Naive thymus-derived CD4-positive, alpha-beta T cell (primary cell): ENCODE results near the gene B4GALNT3. TPM values are rescaled to one million over a fixed set of nuclear protein-coding genes. Genes with fewer than 3 reads are reported as not detected.
A peak's percentile ranks its signal among the peaks of the same experiment; 100 is the strongest.

Experiments used
- ATAC-seq: fragments of 150-1000 bp; cut with Tn5 transposase; 2 replicates; pipeline ENCODE4 v1.10.0; 2021; ENCODE audit warnings: mild to moderate bottlenecking, moderate library complexity
- CTCF ChIA-PET: fragments of 350-600 bp; sonication (Branson Sonifier 250); formaldehyde crosslinking; loops from one replicate; lab custom pipeline; 2021; ENCODE audit warnings: antibody characterized with exemption; lab: Charles Lee
- POLR2A ChIA-PET: fragments of 350-600 bp; sonication (Branson Sonifier 250); formaldehyde crosslinking; loops from one replicate; lab custom pipeline; 2021; ENCODE audit warnings: antibody characterized with exemption, inconsistent platforms; lab: Charles Lee
- DNase-seq, 9 donors: peaks; one replicate each; pipeline versions ENCODE4 v3.0.0 to v3.0.0-alpha.2; 2020 to 2022; ENCODE audit warnings: mixed read lengths in 1 of 9
- H3K27ac ChIP-seq: one replicate; pipeline ENCODE4 v1.7.0; 2013; ENCODE audit warnings: mild to moderate bottlenecking, low read depth, low read length, moderate library complexity
- H3K27me3 ChIP-seq, 2 donors: one replicate each; pipeline ENCODE4 v1.7.0; 2013; ENCODE audit warnings: low read length in 2 of 2, mild to moderate bottlenecking in 2 of 2, moderate library complexity in 2 of 2; ENCODE audit not compliant: control insufficient read depth in 2 of 2, insufficient read depth in 2 of 2
- H3K36me3 ChIP-seq, 3 experiments: 1 replicate in 2 of 3; 2 replicates in 1 of 3; pipeline ENCODE4 v1.7.0; 2013; ENCODE audit warnings: low read length in 3 of 3, mild to moderate bottlenecking in 3 of 3, moderate library complexity in 1 of 3; ENCODE audit not compliant: insufficient read depth in 3 of 3, control insufficient read depth in 2 of 3
- H3K4me1 ChIP-seq, 2 donors: one replicate each; pipeline ENCODE4 v1.7.0; 2013; ENCODE audit warnings: low read length in 2 of 2, mild to moderate bottlenecking in 2 of 2, moderate library complexity in 1 of 2; ENCODE audit not compliant: control insufficient read depth in 2 of 2, insufficient read depth in 2 of 2
- H3K4me3 ChIP-seq: 2 replicates; pipeline ENCODE4 v1.7.0; 2013; ENCODE audit warnings: mild to moderate bottlenecking, low read length
- H3K9me3 ChIP-seq, 3 experiments: 1 replicate in 2 of 3; 2 replicates in 1 of 3; pipeline ENCODE4 v1.7.0; 2013; ENCODE audit warnings: low read length in 3 of 3; ENCODE audit not compliant: control insufficient read depth in 2 of 3
- H3K27ac Mint-ChIP-seq, 9 donors: one replicate each; pipeline ENCODE4 v1.8.0; 2020 to 2022; ENCODE audit warnings: mixed read lengths in 9 of 9, mild to moderate bottlenecking in 8 of 9, moderate library complexity in 5 of 9, inconsistent platforms in 2 of 9
- H3K27me3 Mint-ChIP-seq, 5 donors: one replicate each; pipeline ENCODE4 v1.8.0; 2021 to 2022; ENCODE audit warnings: mixed read lengths in 5 of 5, mild to moderate bottlenecking in 1 of 5
- H3K36me3 Mint-ChIP-seq, 5 donors: one replicate each; pipeline ENCODE4 v1.8.0; 2020 to 2022; ENCODE audit warnings: mixed read lengths in 5 of 5, mild to moderate bottlenecking in 3 of 5, inconsistent platforms in 1 of 5
- H3K4me1 Mint-ChIP-seq, 7 donors: one replicate each; pipeline ENCODE4 v1.8.0; 2020 to 2022; ENCODE audit warnings: mixed read lengths in 7 of 7, mild to moderate bottlenecking in 3 of 7, inconsistent platforms in 1 of 7
- H3K4me3 Mint-ChIP-seq, 10 donors: one replicate each; pipeline ENCODE4 v1.8.0; 2020 to 2022; ENCODE audit warnings: mild to moderate bottlenecking in 10 of 10, mixed read lengths in 10 of 10, moderate library complexity in 6 of 10, inconsistent platforms in 2 of 10
- H3K9me3 Mint-ChIP-seq, 11 donors: one replicate each; pipeline ENCODE4 v1.8.0; 2020 to 2022; ENCODE audit warnings: mixed read lengths in 11 of 11, mild to moderate bottlenecking in 4 of 11, inconsistent platforms in 1 of 11, moderate library complexity in 1 of 11
- intact Hi-C, 2 donors: fragments of 100-400 bp; cut with micrococcal nuclease; formaldehyde crosslinking; loops; one replicate each; pipeline ENCODE4 v1.15.1; 2023
- polyA plus RNA-seq, 2 donors: library from polyadenylated mRNA; unstranded; fragments of 300-500 nt; fragmentation: Illumina TruSeq; gene quantifications; one replicate each; pipeline ENCODE4 v1.2.3, GENCODE V29; 2021
- total RNA-seq, 6 experiments: library from RNA in 5 of 6; stranded (reverse) in 5 of 6; gene quantifications; 1 replicate in 5 of 6; 2 replicates in 1 of 6; pipeline ENCODE4 v1.2.3 and lab custom pipeline; 2021 to 2026

Gene B4GALNT3
- total and polyA plus RNA-seq, 7 experiments from 2014 or later: 0.21 to 12.2 (median 1.3) TPM

DNA sequence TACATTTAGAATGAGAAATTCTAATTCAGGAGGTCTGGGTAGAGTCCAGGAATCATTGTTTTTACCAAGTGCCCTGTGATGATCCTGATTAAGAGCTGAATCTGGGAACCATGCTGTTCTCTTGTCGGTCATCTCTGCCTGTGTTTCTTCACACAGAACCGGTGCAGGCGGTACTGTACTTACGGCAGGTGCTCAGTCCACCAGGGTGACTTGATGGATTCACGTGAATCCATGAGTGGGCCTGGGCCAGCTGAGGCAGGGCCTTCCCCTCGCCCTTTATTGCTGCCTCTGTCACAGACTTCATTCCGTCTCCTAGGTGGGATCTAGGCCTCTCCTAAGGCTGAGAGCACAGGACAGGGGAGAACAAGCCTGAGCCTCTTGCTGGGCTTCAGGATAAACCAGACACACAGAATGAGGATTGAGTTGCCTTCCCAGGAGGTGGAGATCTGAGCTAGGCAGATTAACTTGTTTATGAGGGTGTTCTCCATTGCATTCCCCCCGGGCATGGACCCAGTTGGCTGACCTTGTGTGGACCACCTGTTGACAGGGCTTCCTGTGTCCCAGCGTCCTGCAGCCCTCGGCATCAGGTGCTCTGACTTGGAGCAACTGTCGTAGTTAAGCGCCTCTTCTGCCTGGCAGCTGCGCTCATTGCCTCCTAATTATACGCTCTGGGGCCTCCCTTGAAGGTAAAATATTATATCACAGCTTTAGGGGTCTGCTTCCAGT lies 42.1 kb downstream of the B4GALNT3 start:
- no peaks in the 10 kb centered on the region for H3K4me1 ChIP-seq
- H3K9me3 ChIP-seq: no peaks in the 10 kb centered on the region
- Mint-ChIP-seq H3K4me3 (no peak overlapping the region), H3K27ac (no peak overlapping the region), H3K27me3 (peaks cover 0 to 29% (median 0%) of the 10 kb centered on the region in 5 donors), H3K9me3 (no peaks in the 10 kb centered on the region), H3K4me1 (peaks cover 4 to 19% (median 6%) of the 10 kb centered on the region in 7 donors), H3K36me3 (no peaks in the 10 kb centered on the region)
- no peak overlapping the region for H3K27ac ChIP-seq
- ATAC-seq (no peak), DNase-seq (no peak)
- POLR2A ChIA-PET: no interaction called here
- H3K36me3 ChIP-seq: no peaks in the 10 kb centered on the region
- intact Hi-C loops: no loop called here
- no peaks in the 10 kb centered on the region for H3K27me3 ChIP-seq
- CTCF ChIA-PET: no interaction called here
- no peak overlapping the region for H3K4me3 ChIP-seq

DNA sequence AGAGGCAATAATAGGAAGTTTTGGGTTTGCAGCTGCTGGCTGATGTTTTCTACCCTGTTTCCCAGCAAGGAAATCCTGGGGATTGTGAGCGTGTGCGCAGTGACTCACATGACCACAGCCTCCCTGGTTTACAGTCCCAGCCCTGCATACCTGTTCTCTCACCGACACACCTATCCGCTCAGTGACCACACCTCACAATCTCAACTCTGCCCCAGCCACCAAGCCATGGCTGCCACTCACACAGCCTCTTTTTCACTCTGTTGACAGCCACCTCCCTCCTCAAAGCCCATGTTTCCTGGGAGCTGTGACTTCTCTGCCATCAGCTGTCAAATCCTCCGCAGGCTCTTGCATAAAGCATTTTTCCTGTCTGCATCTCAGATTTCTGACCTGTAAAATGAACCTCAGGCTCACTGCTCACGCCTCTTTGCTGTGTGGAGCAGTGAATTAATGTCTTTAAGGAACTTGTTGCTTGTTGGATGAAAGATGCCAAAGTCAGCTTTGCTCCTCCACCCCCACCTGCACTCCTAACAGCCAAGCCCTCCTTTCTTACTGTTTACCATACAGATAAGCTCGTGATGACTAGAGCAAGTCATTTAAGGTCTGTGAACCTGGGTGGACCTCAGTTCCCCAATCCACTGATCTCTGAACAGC lies 43.5 kb downstream of the B4GALNT3 start:
- intact Hi-C loops: no loop called here
- H3K27me3 Mint-ChIP-seq: peaks cover 0 to 25% (median 0%) of the 10 kb centered on the region in 5 donors
- ATAC-seq (no peak), DNase-seq (no peak)
- CTCF ChIA-PET: no interaction called here
- H3K36me3 Mint-ChIP-seq: no peaks in the 10 kb centered on the region
- Histone ChIP-seq H3K4me3 (no peak overlapping the region), H3K27ac (no peak overlapping the region), H3K4me1 (no peaks in the 10 kb centered on the region), H3K27me3 (no peaks in the 10 kb centered on the region), H3K36me3 (no peaks in the 10 kb centered on the region), H3K9me3 (no peaks in the 10 kb centered on the region)
- peaks cover 4 to 11% (median 6%) of the 10 kb centered on the region in 7 donors for H3K4me1 Mint-ChIP-seq
- POLR2A ChIA-PET: no interaction called here
- peak overlapping the region in 2 of 9 donors; percentile 38 to 48 for H3K27ac Mint-ChIP-seq
- no peak overlapping the region for H3K4me3 Mint-ChIP-seq
- no peaks in the 10 kb centered on the region for H3K9me3 Mint-ChIP-seq

DNA sequence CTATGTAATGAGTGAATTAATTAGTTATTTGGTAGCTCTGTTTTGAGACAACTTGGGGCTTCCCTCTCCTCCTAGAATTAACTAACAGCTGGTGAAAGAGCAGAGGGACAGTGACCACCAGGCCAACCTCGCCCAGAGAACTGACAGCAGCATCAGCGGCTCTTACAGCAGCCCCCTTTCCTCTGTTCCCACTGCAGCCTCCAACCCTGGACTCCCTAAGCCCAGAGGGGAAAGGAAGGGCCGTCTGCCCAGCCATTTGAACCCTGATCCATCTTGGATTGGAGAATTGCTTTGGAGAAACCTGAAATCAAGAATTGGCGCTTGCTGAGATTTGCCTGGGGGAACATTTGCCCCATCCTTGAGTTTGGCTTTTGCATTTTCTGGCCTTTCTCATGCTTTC lies 45.5 kb downstream of the B4GALNT3 start:
- DNase-seq (no peak), ATAC-seq (no peak)
- ChIA-PET POLR2A (no interaction called here), CTCF (no interaction called here)
- no peaks in the 10 kb centered on the region for H3K4me1 ChIP-seq
- intact Hi-C loops: no loop called here
- H3K27me3 ChIP-seq: no peaks in the 10 kb centered on the region
- H3K4me3 ChIP-seq: no peak overlapping the region
- H3K9me3 ChIP-seq: no peaks in the 10 kb centered on the region
- Mint-ChIP-seq H3K27ac (no peak overlapping the region), H3K4me1 (peaks cover 4 to 9% (median 7%) of the 10 kb centered on the region in 7 donors), H3K9me3 (no peaks in the 10 kb centered on the region), H3K36me3 (no peaks in the 10 kb centered on the region), H3K27me3 (peaks cover 0 to 32% (median 0%) of the 10 kb centered on the region in 5 donors), H3K4me3 (no peak overlapping the region)
- no peak overlapping the region for H3K27ac ChIP-seq
- H3K36me3 ChIP-seq: no peaks in the 10 kb centered on the region

DNA sequence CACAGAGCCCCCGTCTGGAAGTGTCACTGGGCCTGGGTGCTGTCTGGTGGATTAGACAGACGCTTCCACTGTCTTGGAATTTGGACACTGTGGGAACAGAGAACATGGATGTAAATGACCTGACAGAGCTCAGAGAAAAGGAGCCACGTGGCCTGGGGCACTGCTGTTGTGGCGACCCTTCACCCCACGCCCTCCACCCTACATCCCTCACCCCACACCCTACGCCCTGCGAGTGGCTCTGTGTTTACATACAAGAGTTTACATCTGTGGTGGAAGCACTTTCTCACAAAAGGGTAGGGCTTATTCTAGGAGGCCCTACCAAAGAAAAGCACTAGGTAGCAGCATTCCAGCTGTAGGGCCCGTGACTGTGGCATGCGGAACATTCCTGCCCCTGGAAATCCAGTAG lies 47.7 kb downstream of the B4GALNT3 start:
- Mint-ChIP-seq H3K4me3 (no peak overlapping the region), H3K27ac (no peak overlapping the region), H3K27me3 (peaks cover 0 to 26% (median 0%) of the 10 kb centered on the region in 5 donors), H3K4me1 (peaks cover 1 to 10% (median 6%) of the 10 kb centered on the region in 7 donors), H3K9me3 (no peaks in the 10 kb centered on the region), H3K36me3 (no peaks in the 10 kb centered on the region)
- DNase-seq (no peak), ATAC-seq (no peak)
- ChIA-PET POLR2A (no interaction called here), CTCF (no interaction called here)
- H3K36me3 ChIP-seq: no peaks in the 10 kb centered on the region
- no peak overlapping the region for H3K27ac ChIP-seq
- intact Hi-C loops: no loop called here
- H3K4me1 ChIP-seq: no peaks in the 10 kb centered on the region
- no peaks in the 10 kb centered on the region for H3K9me3 ChIP-seq
- no peak overlapping the region for H3K4me3 ChIP-seq
- H3K27me3 ChIP-seq: no peaks in the 10 kb centered on the region

DNA sequence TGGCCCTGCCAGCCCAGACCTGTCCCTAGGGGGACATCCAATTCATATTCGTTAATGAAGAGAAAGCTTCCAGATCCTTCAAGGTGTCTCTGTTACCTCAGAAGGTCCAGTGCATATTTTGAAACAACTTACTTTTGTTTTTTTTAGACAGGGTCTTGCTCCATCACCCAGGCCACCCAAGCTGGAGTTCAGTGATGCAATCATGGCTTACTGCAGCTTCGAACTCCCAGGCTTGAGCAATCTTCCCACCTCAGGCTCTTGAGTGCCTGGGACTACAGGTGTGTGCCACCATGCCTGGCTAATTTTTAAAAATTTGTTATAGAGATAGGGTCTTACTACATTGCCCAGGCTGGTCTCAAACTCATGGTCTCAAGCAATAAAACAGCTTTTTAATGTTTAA lies 48.4 kb downstream of the B4GALNT3 start:
- H3K27me3 Mint-ChIP-seq: peaks cover 0 to 22% (median 2%) of the 10 kb centered on the region in 5 donors
- peaks cover 0 to 9% (median 4%) of the 10 kb centered on the region in 7 donors for H3K4me1 Mint-ChIP-seq
- no peaks in the 10 kb centered on the region for H3K9me3 Mint-ChIP-seq
- DNase-seq (no peak), ATAC-seq (no peak)
- CTCF ChIA-PET: no interaction called here
- POLR2A ChIA-PET: interaction anchor here (0.6 kb wide), 1 partner anchor 15 kb away, joined by 4 read pairs; no protein-coding TSS in a partner anchor
- Histone ChIP-seq H3K27me3 (no peaks in the 10 kb centered on the region), H3K9me3 (no peaks in the 10 kb centered on the region), H3K27ac (no peak overlapping the region), H3K36me3 (no peaks in the 10 kb centered on the region), H3K4me3 (no peak overlapping the region), H3K4me1 (no peaks in the 10 kb centered on the region)
- H3K36me3 Mint-ChIP-seq: peaks cover 0 to 2% (median 0%) of the 10 kb centered on the region in 5 donors
- intact Hi-C loops: no loop called here
- no peak overlapping the region for H3K4me3 Mint-ChIP-seq
- no peak overlapping the region for H3K27ac Mint-ChIP-seq

DNA sequence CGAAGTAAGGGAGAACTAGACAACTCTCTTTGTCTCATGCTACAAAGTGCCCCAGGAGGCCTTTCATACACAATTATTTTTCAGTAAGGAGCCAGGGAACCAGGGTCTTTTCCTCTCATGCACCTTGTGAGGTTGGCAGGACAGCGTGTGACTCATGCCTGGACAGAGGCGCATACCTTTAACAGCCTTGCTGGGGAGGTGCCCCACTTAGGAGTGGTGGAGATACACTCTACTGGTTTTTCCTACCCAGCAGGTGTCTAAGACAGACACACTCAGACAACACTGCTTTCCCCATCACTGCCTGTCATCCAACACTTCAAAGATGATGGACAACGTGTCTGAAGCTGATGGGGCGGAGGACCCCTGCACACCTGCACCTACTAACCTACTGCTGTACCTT lies 49.1 kb downstream of the B4GALNT3 start:
- CTCF ChIA-PET: no interaction called here
- H3K9me3 ChIP-seq: no peaks in the 10 kb centered on the region
- H3K4me1 Mint-ChIP-seq: peaks cover 0 to 5% (median 0%) of the 10 kb centered on the region in 7 donors
- no peak overlapping the region for H3K27ac ChIP-seq
- no peaks in the 10 kb centered on the region for H3K36me3 ChIP-seq
- no peaks in the 10 kb centered on the region for H3K27me3 ChIP-seq
- H3K27me3 Mint-ChIP-seq: peaks cover 0 to 17% (median 8%) of the 10 kb centered on the region in 5 donors
- H3K9me3 Mint-ChIP-seq: no peaks in the 10 kb centered on the region
- no peak for DNase-seq
- no peak overlapping the region for H3K4me3 ChIP-seq
- intact Hi-C loops: no loop called here
- H3K4me3 Mint-ChIP-seq: no peak overlapping the region
- H3K4me1 ChIP-seq: no peaks in the 10 kb centered on the region
- no peak for ATAC-seq
- peaks cover 0 to 4% (median 0%) of the 10 kb centered on the region in 5 donors for H3K36me3 Mint-ChIP-seq
- POLR2A ChIA-PET: no interaction called here
- no peak overlapping the region for H3K27ac Mint-ChIP-seq
